HG02623 (cell line): ENCODE data around the gene TCF12.
"Not testable (repeated sequence)": the region's sequence is repeated elsewhere in the genome, so short reads cannot be mapped to it uniquely, and the experiment has no call there.

ENCODE experiments used
- ATAC-seq: cut with Tn5 transposase; IDR thresholded peaks from one replicate; pipeline ENCODE4 v1.9.1; 2021; ENCODE audit warnings: moderate library complexity; ENCODE audit not compliant: unreplicated experiment

TCF12 gene

DNA sequence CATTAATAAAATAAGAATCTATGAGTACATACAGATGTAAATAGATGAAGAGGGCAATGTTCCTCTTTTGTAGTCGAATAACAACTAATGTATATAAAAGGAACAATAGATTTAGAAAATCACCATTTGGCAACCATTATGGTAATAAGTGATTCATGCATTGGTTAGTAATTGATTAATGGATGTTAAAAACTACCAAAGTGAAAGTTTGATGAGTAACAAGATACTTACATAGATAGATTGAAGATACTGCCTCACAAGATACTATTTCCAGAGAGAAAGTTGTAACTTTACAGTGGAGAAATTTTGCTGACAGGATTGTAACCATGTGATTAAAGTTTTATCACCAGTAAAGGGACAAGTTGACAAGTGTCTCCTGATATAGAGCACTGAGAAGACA, 55.0 kb downstream of the TCF12 start:
- ATAC-seq = no peak

DNA sequence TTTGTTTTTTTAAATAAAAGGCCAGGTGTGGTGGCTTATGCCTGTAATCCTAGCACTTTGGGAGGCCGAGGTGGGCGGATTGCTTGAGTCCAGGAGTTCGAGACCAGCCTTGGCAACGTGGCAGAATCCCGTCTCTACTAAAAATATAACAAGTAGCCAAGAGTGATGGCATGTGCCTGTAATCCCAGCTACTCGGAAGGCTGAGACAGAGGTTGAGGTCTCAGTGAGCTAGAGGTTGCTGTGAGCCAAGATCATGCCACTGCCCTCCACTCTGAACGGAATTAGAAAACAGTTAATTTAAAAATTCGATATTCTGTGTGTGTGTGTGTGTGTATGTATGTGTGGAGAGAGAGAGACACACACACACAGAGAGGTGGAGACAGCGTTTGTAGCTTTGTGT, 58.8 kb downstream of the TCF12 start:
- ATAC-seq = no peak

DNA sequence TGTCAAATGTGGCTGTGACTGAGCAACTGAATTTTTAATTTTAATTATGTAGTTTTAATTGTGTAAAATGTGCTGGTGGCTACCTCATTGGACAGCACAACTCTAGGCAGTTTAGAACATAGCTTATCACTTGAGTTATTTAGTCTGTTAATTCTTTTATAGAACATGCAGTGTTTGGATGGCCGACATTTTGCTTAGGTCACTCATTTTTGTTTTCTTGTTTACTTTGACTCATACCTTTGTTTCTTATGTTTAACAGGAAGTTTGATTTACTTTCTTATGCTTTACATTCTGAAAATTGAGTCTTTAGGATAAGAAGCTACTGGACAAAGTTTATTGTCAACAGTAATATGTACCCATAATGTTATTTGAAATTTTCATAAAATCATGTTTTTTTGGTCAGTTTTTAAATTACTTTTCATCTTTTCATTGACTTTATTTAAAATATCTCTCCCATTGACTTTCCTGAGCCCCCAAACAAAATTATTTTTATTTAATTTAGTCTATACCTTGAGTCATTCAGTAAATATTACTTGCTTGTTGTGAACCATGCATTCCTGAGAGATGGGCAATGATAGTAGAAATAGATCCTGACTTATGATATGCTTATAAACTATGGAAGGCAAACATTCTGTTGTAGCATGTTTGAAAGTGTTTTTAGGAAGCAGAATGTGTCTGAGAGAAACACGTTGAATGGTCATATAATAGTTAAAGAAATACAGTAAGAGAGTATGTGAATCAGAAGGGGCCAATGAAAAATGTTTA, 60.6 kb downstream of the TCF12 start:
- no peak for ATAC-seq

DNA sequence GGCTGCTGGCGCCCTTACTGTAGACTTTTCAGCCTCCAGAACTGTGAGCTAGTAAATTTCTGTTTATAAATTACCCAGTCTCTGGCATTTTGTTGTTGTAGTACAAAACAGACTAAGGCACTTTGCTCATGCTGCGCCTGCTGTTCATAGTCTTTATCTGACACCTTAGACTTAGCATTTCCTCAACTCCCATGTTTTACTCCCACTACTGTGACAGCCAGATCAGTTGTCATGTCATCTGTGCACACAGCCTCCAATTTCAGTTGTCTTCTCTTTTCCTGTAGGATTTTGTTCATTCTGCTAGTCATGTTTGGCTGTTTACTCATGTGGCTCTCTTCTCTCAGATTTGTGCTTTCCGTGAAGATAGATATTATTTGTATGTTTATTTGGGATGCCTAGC, 62.0 kb downstream of the TCF12 start:
- ATAC-seq = no peak

- no peak for ATAC-seq
Observed at GRCh38 chr15:56981160-56981559, 62.7 kb downstream of the TCF12 start.

- ATAC-seq = no peak
Observed at GRCh38 chr15:56982987-56983386, 64.5 kb downstream of the TCF12 start.

DNA sequence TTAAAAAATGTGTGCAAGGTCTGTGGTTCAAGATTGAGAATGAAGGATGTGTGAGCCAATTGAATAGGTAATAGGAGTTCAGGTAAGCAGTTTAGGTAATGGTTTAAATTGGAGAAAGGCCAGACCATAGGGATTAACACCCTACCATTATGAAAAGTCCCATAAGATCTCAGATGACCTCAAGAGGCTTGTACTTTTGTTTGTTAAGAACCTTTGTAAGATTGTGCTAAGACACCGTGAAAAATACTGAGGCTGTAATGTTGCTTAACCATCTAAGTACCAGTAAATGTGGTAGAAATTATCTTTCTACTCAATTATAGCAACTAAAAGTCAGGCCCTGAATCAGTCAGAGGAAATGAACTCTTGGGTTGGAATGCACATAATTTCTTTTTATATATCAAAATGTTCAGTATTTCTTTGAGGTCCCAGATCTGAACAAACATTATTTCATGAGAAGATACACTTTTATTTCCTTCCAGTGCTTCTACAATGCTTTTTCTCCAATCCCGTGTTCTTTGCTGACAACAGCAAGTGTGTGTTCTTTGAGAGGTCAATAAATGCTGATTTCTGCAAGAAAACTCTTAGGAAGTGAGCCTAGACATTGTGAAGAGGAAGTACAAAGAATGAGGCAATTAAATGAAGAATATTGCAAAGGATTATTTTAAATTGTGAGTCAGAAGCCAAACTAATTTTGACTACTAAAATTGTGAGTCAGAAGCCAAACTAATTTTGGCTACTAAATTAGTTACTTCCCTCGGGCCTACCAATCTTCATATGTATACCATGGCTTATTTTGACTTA, 66.4 kb downstream of the TCF12 start:
- no peak for ATAC-seq

DNA sequence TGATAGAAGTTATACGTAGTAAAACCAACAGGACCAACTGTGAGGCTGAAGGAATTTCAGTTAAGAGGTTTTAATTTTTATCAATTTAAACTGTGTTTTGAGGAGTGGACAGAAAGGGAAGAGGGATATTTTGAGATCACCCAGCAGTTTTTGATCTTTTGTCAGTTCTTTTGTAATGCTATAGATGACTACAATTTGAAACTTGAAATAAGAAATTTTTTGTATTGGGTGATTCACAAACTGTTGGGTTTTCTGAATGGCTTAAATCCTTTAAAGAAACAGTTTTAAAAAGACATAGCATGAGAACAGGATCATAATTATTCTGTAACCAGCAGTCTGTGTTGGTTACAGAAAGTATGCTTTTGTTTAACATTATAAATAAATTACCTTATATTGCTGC, 67.4 kb downstream of the TCF12 start:
- ATAC-seq = no peak

DNA sequence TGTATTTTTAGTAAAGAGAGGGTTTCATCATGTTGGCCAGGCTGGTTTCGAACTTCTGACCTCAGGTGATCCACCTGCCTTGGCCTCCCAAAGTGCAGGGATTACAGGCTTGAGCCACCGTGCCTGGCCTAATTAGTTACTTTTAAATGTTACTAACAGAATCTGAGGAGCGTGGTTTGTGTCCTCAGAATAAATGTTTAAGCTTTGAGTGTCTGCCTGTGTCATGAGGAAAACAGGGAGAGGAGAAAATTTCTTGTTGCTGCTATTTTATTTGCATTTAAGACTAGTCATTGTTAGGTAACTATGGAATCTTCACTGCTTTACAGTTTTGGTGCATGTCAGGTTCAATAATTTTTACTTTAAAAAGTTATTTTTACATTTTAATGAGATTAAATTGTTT, 68.8 kb downstream of the TCF12 start:
- no peak for ATAC-seq

- ATAC-seq = no peak
Observed at GRCh38 chr15:56988219-56988618, 69.8 kb downstream of the TCF12 start.

GRCh38 chr15:56989411-56989924, 71.0 kb downstream of the TCF12 start:
- ATAC-seq = no peak

- no peak for ATAC-seq
Observed at GRCh38 chr15:56991017-56991416, 72.6 kb downstream of the TCF12 start.

DNA sequence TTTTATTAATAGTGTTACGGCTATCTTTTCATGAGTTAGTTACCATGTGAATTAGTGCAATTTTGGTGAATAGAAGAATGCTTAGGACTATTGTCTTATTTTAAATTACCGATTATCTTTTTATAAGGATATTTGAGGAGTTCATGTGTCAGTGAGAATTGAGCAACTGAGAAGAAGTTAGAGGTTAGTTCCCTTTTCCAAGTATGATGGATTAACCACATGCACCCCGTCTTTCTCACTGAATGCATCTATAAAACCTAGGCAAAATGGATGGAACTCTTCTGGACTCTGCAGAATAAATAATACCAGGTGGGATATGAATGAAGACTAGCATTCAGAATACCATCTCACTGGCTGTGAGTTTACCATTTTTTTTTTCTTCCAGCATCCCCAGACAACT, 74.3 kb downstream of the TCF12 start:
- no peak for ATAC-seq

- no peak for ATAC-seq
Observed at GRCh38 chr15:56994280-56994679, 75.8 kb downstream of the TCF12 start.

DNA sequence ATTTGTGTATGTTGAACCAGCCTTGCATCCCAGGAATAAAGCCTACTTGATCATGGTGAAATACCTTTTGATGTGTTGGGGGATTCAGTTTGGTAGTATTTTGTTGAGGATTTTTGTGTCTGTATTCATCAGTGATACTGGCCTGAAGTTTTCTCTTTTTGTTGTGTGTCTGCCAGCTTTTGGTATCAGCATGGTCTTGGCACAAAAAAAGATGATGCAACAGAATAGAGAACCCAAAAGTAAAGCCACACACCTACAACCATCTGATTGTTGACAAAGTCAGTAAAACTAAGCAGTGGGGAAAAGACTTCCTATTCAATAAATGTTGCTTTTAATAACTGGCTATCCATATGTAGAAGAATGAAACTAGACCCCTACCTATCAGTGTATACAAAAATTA, 77.6 kb downstream of the TCF12 start:
- ATAC-seq = no peak

DNA sequence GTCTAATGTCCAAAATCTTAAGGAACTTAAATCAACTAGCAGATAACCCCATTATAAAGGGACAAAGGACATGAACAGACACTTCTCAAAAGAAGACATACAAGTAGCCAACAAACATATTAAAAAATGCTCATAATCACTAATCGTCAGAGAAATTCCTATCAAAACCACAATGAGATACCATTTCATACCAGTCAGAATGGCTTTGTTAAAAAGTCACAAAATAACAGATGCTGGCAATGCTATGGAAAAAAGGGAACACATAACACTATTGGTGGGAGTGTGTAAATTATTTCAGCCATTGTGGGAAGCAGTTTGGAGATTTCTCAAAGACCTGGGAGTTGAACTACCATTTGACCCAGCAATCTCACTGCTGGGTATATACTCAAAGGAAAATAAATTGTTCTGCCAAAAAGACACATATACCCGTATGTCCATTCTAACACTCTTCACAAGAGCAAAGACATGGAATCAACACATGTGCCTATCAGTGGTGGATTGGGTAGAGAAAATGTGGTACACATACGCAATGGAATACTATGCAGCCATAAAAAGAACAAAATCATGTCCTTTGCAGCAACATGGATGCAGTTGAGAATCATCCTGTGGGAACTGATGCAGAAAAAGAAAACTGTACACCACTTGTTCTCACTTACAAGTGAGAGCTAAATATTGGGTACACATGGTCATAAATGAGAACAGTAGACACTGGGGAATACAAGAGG, 78.5 kb downstream of the TCF12 start:
- ATAC-seq = no peak

- no peak for ATAC-seq
Observed at GRCh38 chr15:57003418-57003817, 85.0 kb downstream of the TCF12 start.

- no peak for ATAC-seq
Observed at GRCh38 chr15:57005244-57005643, 86.8 kb downstream of the TCF12 start.

DNA sequence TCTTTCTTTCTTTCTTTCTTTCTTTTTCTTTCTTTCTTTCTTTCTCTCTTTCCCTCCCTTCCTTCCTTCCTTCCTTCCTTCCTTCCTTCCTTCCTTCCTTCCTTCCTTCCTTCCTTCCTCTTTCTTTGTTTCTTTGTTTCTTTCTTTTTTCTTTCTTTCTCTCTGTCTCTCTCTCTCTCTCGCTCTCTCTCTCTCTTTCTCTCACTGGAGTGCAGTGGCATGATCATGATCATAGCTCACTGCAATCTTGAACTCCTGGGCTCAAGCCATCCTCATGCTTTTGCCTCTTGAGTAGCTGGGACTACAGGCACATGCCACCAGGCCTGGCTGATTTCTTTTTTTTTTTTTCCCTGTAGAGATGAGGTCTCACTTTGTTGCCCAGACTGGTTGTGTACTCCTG, 89.4 kb downstream of the TCF12 start:
- not testable (repeated sequence) for ATAC-seq

DNA sequence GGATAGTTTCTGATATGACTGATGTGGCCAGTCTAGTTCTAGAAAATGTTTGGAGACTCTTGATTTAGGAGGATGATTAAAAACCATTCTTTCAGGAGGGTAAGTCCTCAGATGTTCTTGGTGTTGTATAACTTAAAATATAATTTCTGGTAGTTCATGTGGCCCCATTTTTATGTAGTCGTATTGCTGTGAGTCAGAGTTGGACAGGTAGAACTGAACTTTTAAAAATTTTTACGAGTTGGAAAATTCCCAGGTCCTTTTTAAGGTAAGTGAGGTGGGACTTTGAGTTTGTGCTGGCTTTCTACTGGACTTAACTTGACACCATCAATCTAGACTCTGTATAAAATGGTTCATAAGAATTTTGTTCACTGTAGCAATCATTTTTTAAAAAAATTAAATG, 92.3 kb downstream of the TCF12 start:
- no peak for ATAC-seq

GRCh38 chr15:57012556-57012955, 94.1 kb downstream of the TCF12 start:
- no peak for ATAC-seq

GRCh38 chr15:57014896-57015295, 96.5 kb downstream of the TCF12 start:
- ATAC-seq = not testable (repeated sequence)
